Coronary artery (tissue), 2 donors: ENCODE measurements around the gene ATG4D.

Source experiments
- DNase-seq: peaks from one replicate; pipeline ENCODE4 v3.0.0-alpha.2; 2017; ENCODE audit warnings: low spot score
- H3K27ac ChIP-seq, 2 donors: fragments of 200-600 bp; sonication (generic); one replicate each; pipeline ENCODE4 v1.5.1; 2016 to 2019
- H3K4me3 ChIP-seq: fragments of 200-600 bp; sonication (generic); 2 replicates; pipeline ENCODE4 v1.5.1; 2016; ENCODE audit warnings: mild to moderate bottlenecking, moderate library complexity
- TF ChIP-seq, protein P1 (sequence below): fragments of 200-600 bp; sonication (generic); IDR thresholded peaks from one replicate; pipeline ENCODE4 v1.5.1; 2019; ENCODE audit warnings: antibody characterized with exemption

The ATG4D gene

DNA sequence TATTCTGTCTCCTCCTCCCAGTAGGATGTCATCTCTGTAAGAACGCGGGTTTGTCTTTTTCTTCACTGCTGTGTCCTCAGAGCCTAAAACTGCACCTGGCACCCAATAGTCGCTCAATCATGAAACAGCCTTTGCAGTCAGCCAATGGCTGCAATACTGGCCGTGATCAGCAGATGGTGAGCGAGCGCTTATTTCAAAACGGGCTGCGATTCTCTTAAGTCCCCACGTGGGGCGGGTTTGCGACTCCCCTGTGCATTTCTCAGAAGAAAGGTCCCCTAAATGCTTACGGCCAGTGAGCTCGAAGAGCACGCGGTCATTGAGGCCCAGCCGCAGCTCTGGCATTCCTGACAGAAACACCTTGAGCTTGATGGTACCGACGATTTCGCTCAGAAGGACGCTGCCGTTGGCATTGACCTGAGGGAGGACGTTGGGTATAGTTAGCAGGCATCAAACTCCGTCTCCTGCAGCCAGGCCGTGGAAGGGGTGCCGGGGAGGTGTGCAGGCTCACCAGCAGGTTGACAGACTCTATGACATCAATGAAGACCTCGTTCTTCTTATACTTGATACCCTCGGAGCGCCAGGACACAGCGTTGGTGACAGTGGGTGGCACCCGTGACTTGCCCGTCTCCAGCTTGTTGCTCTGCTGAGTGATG lies 37.4 kb downstream of the ATG4D start:
- TF ChIP-seq, protein P1, sequence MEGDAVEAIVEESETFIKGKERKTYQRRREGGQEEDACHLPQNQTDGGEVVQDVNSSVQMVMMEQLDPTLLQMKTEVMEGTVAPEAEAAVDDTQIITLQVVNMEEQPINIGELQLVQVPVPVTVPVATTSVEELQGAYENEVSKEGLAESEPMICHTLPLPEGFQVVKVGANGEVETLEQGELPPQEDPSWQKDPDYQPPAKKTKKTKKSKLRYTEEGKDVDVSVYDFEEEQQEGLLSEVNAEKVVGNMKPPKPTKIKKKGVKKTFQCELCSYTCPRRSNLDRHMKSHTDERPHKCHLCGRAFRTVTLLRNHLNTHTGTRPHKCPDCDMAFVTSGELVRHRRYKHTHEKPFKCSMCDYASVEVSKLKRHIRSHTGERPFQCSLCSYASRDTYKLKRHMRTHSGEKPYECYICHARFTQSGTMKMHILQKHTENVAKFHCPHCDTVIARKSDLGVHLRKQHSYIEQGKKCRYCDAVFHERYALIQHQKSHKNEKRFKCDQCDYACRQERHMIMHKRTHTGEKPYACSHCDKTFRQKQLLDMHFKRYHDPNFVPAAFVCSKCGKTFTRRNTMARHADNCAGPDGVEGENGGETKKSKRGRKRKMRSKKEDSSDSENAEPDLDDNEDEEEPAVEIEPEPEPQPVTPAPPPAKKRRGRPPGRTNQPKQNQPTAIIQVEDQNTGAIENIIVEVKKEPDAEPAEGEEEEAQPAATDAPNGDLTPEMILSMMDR = peak; percentile 93
- peak overlapping the region; percentile 37 for H3K4me3 ChIP-seq
- DNase-seq = peak; percentile 89
- H3K27ac ChIP-seq = no peak overlapping the region

GRCh38 chr19:10582091-10582490 lies 38.4 kb downstream of the ATG4D start:
- Histone ChIP-seq H3K4me3 (no peak overlapping the region), H3K27ac (no peak overlapping the region)
- no peak for DNase-seq
- TF ChIP-seq, protein P1 = no peak

- TF ChIP-seq, protein P1 = no peak
- Histone ChIP-seq H3K27ac (no peak overlapping the region), H3K4me3 (no peak overlapping the region)
- DNase-seq = no peak
Observed at GRCh38 chr19:10583036-10583776, 39.5 kb downstream of the ATG4D start.

- TF ChIP-seq, protein P1 = no peak
- H3K27ac ChIP-seq = no peak overlapping the region
- no peak overlapping the region for H3K4me3 ChIP-seq
- DNase-seq = no peak
Observed at GRCh38 chr19:10586396-10586795, 42.7 kb downstream of the ATG4D start.

DNA sequence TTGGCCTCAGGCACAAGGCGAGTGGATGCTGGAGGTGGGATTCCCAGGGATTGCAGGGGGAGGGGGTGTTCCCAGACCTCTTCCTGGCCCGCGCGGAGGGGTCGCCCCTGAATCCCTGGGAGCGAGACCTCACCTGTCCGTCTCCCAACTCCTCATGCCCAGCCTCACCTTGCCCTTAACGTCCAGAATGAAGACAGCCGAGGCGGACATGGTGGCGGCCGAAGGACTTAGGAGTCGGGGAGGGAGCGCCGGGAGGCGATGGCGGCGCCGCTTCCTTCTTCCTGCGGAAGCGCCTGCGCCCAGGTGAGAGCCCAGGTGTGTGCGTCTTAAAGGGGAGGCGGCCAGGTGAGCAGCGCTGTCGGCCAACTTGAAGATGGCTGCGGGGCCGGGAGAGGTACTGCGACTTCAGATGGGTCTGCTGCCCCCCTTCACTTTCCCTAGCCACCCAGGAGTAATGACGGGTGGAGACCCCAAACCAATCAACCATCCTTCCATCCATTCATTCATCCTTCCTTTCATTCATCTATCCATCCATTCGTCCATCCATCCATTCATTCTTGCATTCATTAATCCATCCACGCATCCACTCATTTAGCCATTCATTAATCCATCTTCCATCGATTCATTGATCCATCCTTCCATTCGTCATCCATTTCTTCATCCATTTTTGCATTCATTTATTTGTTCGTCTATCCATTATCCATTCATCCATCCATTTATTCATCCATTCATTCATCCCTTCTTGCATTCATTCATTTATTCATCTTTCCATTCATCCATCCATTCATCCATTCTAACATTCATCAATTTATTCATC lies 43.5 kb downstream of the ATG4D start, which contains the start of gene AP1M2:
TSS of gene AP1M2 (minus strand) at position 291 of the 817 bp plus-strand sequence. CDS start at position 210, 81 bp downstream.
- Histone ChIP-seq H3K27ac (no peak within 1 kb of the TSS), H3K4me3 (no peak within 1 kb of the TSS)
- TF ChIP-seq, protein P1 = no peak
- no peak for DNase-seq

DNA sequence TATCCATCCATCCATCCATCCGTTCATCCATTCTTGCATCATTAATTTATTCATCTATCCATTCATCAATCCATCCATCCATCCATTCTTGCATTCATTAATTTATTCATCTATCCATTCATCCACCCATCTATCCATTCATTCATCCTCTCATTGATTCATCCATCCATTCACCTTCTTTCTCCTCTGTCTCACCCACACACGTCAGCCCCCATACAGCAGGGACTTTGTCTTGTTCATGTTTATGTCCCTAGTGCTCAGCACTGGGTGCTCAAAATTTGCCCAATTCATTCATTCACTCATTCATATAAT lies 44.1 kb downstream of the ATG4D start:
- no peak for DNase-seq
- TF ChIP-seq, protein P1 = no peak
- Histone ChIP-seq H3K4me3 (no peak overlapping the region), H3K27ac (no peak overlapping the region)
